A673 (cell line): ENCODE results near the gene TRIM37. TPM values are rescaled to one million over a fixed set of nuclear protein-coding genes. Genes with fewer than 3 reads are reported as not detected.

Experiments
- BruUV-seq: library from RNA; stranded (reverse); fragments of 400-500 nt; replicated peaks from 2 replicates; lab custom pipeline; 2021; lab: Mats Ljungman, UMichigan
- CTCF ChIA-PET: fragments of 300-600 bp; sonication (Branson Sonifier 250); formaldehyde crosslinking; loops from one replicate; lab custom pipeline; 2022; ENCODE audit warnings: antibody characterized with exemption; lab: Charles Lee
- POLR2A ChIA-PET: fragments of 300-600 bp; sonication (Branson Sonifier 250); formaldehyde crosslinking; loops from one replicate; lab custom pipeline; 2022; ENCODE audit warnings: antibody characterized with exemption; ENCODE audit not compliant: low non-redundant PET; lab: Charles Lee
- DNase-seq: peaks from one replicate; pipeline ENCODE4 v3.0.0-alpha.2; 2015; ENCODE audit warnings: low spot score
- H3K27ac ChIP-seq: fragments of 200-600 bp; sonication (generic); 2 replicates; pipeline ENCODE4 v1.5.1; 2016; ENCODE audit warnings: mixed run types, low read depth, mild to moderate bottlenecking, mixed read lengths, antibody characterized with exemption, low read length; ENCODE audit not compliant: poor library complexity, severe bottlenecking
- H3K27me3 ChIP-seq: fragments of 200-600 bp; sonication (generic); replicated peaks from 2 replicates; pipeline ENCODE4 v1.6.1; 2017; ENCODE audit warnings: mixed run types, low read depth, mild to moderate bottlenecking, mixed read lengths, antibody characterized with exemption, low read length; ENCODE audit not compliant: insufficient read depth, poor library complexity
- H3K36me3 ChIP-seq: fragments of 200-600 bp; sonication (generic); 2 replicates; pipeline ENCODE4 v1.6.1; 2016; ENCODE audit warnings: mixed run types, mild to moderate bottlenecking, mixed read lengths, antibody characterized with exemption, low read length; ENCODE audit not compliant: insufficient read depth, poor library complexity, severe bottlenecking
- H3K4me1 ChIP-seq: fragments of 200-600 bp; sonication (generic); 2 replicates; pipeline ENCODE4 v1.6.1; 2017; ENCODE audit warnings: mixed run types, mild to moderate bottlenecking, mixed read lengths, antibody characterized with exemption, low read length; ENCODE audit not compliant: insufficient read depth, poor library complexity, severe bottlenecking
- H3K4me3 ChIP-seq: fragments of 200-600 bp; sonication (generic); 2 replicates; pipeline ENCODE4 v1.5.1; 2016; ENCODE audit warnings: low read depth, mixed run types, mild to moderate bottlenecking, mixed read lengths, low read length; ENCODE audit not compliant: poor library complexity, severe bottlenecking
- H3K9me3 ChIP-seq: fragments of 200-600 bp; sonication (generic); 2 replicates; pipeline ENCODE4 v1.6.1; 2016; ENCODE audit warnings: mixed run types, low read depth, mild to moderate bottlenecking, mixed read lengths, antibody characterized with exemption, low read length; ENCODE audit not compliant: poor library complexity, severe bottlenecking
- CTCF ChIP-seq: fragments of 300-800, 200-600 bp; sonication (generic); conservative IDR thresholded peaks from 2 replicates; pipeline ENCODE4 v1.5.1; 2017; ENCODE audit warnings: low read depth, mild to moderate bottlenecking, antibody characterized with exemption, low read length, moderate library complexity, mixed read lengths
- EZH2 ChIP-seq: fragments of 200-600 bp; sonication (generic); IDR thresholded peaks from 2 replicates; pipeline ENCODE4 v1.6.1; 2017; ENCODE audit warnings: borderline replicate concordance, low read depth, mild to moderate bottlenecking, mixed read lengths, antibody characterized with exemption, low read length; ENCODE audit not compliant: poor library complexity, severe bottlenecking
- intact Hi-C: fragments of 100-400 bp; cut with micrococcal nuclease; formaldehyde crosslinking; loops from one replicate; pipeline ENCODE4 v1.10.0; 2022; ENCODE audit not compliant: unreplicated experiment
- total RNA-seq: library from RNA; stranded (reverse); gene quantifications from 2 replicates; pipeline ENCODE4 v1.2.3, GENCODE V29; 2021

TRIM37 gene
- total RNA-seq, 1 experiment from 2014 or later = 39.4 TPM

- Histone ChIP-seq H3K27ac (no peak overlapping the region), H3K9me3 (no peaks in the 10 kb centered on the region), H3K4me1 (no peaks in the 10 kb centered on the region), H3K36me3 (no peaks in the 10 kb centered on the region), H3K4me3 (no peak overlapping the region), H3K27me3 (no peaks in the 10 kb centered on the region)
- ChIA-PET CTCF (no interaction called here), POLR2A (no interaction called here)
- intact Hi-C loops = no loop called here
- DNase-seq = no peak
- no TSS peak for BruUV-seq
- TF ChIP-seq EZH2 (no peak), CTCF (no peak)
Observed at GRCh38 chr17:58968426-58969061, 138.1 kb downstream of the TRIM37 start.

- H3K9me3 ChIP-seq = no peaks in the 10 kb centered on the region
- intact Hi-C loops = no loop called here
- CTCF ChIA-PET = interaction anchor here (0.5 kb wide), 1 partner anchor 37 kb away, joined by 6 read pairs; no protein-coding TSS in a partner anchor
- no peaks in the 10 kb centered on the region for H3K4me1 ChIP-seq
- H3K4me3 ChIP-seq = no peak overlapping the region
- POLR2A ChIA-PET = no interaction called here
- no peak for TF ChIP-seq CTCF
- TF ChIP-seq EZH2 = no peak
- no peaks in the 10 kb centered on the region for H3K27me3 ChIP-seq
- BruUV-seq = no TSS peak
- H3K36me3 ChIP-seq = no peaks in the 10 kb centered on the region
- no peak overlapping the region for H3K27ac ChIP-seq
- no peak for DNase-seq
Observed at GRCh38 chr17:58966208-58966607, 140.5 kb downstream of the TRIM37 start.

- TF ChIP-seq CTCF = no peak
- TF ChIP-seq EZH2 = no peak
- Histone ChIP-seq H3K27me3 (no peaks in the 10 kb centered on the region), H3K4me3 (no peak overlapping the region), H3K9me3 (no peaks in the 10 kb centered on the region), H3K36me3 (no peaks in the 10 kb centered on the region), H3K27ac (no peak overlapping the region), H3K4me1 (no peaks in the 10 kb centered on the region)
- POLR2A ChIA-PET = no interaction called here
- no TSS peak for BruUV-seq
- intact Hi-C loops = no loop called here
- no peak for DNase-seq
- CTCF ChIA-PET = interaction anchor here (0.6 kb wide), 1 partner anchor 377 kb away, joined by 7 read pairs; no protein-coding TSS in a partner anchor
Observed at GRCh38 chr17:58965221-58965620, 141.5 kb downstream of the TRIM37 start.
